Islet of Langerhans (tissue), 1 donor: ENCODE data around the gene CDK18.

ENCODE experiments used
- FAIRE-seq: peaks from one replicate; lab custom pipeline; 2011; peaks lifted over from hg19 to GRCh38; lab: Jason Lieb, UNC

CDK18 gene

GRCh38 chr1:205505791-205506190 lies 1.3 kb downstream of the CDK18 start:
- no peak for FAIRE-seq

GRCh38 chr1:205506409-205507200 lies 2.1 kb downstream of the CDK18 start:
- no peak for FAIRE-seq

- no peak for FAIRE-seq
Measured at GRCh38 chr1:205508227-205508714, 3.8 kb downstream of the CDK18 start.

GRCh38 chr1:205510308-205510950 lies 6.0 kb downstream of the CDK18 start:
- no peak for FAIRE-seq

GRCh38 chr1:205510951-205511330 lies 6.5 kb downstream of the CDK18 start:
- no peak for FAIRE-seq

- FAIRE-seq: no peak
Measured at GRCh38 chr1:205512059-205513045, 7.9 kb downstream of the CDK18 start.

GRCh38 chr1:205513774-205514173 lies 9.3 kb downstream of the CDK18 start:
- no peak for FAIRE-seq

- FAIRE-seq: no peak
Measured at GRCh38 chr1:205514211-205515142, 10.0 kb downstream of the CDK18 start.

- FAIRE-seq: no peak
Measured at GRCh38 chr1:205515781-205516253, 11.3 kb downstream of the CDK18 start.

GRCh38 chr1:205516362-205516761 lies 11.9 kb downstream of the CDK18 start:
- no peak for FAIRE-seq

GRCh38 chr1:205517288-205517687 lies 12.8 kb downstream of the CDK18 start:
- FAIRE-seq: no peak

GRCh38 chr1:205517763-205518162 lies 13.3 kb downstream of the CDK18 start:
- FAIRE-seq: no peak

GRCh38 chr1:205518661-205519540 lies 14.4 kb downstream of the CDK18 start:
- no peak for FAIRE-seq

GRCh38 chr1:205519541-205520131 lies 15.2 kb downstream of the CDK18 start:
- no peak for FAIRE-seq

- FAIRE-seq: no peak
Measured at GRCh38 chr1:205520709-205521108, 16.2 kb downstream of the CDK18 start.

- FAIRE-seq: no peak
Measured at GRCh38 chr1:205521686-205522085, 17.2 kb downstream of the CDK18 start.

- no peak for FAIRE-seq
Measured at GRCh38 chr1:205522692-205523091, 18.2 kb downstream of the CDK18 start.

- FAIRE-seq: no peak
Measured at GRCh38 chr1:205523261-205523890, 18.9 kb downstream of the CDK18 start.
